NCI-H2227 (cell line): Measurements from ENCODE around the gene DNAAF3.
"Not testable (repeated sequence)": the region's sequence is repeated elsewhere in the genome, so short reads cannot be mapped to it uniquely, and the experiment has no call there.

ENCODE experiments used
- DNase-seq: peaks from one replicate; lab custom pipeline; 2025; ENCODE audit not compliant: unreplicated experiment; lab: John Stamatoyannopoulos, UW

The DNAAF3 gene

DNA sequence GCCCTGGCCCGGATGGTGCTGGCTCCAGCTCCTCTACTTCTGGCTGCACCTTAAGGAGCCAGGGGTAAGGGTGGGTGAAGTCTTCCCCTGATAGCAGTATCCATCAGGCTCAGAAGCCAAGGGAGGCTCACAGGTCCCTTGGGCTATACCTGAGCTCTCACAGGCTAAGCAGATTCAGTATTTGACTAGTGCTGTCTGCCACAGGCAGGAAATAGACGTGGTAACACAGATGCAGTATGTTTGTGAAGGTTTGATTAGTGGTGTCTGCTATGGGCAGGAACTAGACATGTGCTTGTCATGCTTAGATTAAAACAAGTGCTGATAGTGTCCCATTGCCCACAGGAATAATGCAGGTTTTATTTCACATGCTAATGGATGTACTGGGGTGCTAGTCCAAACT lies 9.7 kb upstream of the DNAAF3 start:
- DNase-seq, result peak; percentile 65

DNA sequence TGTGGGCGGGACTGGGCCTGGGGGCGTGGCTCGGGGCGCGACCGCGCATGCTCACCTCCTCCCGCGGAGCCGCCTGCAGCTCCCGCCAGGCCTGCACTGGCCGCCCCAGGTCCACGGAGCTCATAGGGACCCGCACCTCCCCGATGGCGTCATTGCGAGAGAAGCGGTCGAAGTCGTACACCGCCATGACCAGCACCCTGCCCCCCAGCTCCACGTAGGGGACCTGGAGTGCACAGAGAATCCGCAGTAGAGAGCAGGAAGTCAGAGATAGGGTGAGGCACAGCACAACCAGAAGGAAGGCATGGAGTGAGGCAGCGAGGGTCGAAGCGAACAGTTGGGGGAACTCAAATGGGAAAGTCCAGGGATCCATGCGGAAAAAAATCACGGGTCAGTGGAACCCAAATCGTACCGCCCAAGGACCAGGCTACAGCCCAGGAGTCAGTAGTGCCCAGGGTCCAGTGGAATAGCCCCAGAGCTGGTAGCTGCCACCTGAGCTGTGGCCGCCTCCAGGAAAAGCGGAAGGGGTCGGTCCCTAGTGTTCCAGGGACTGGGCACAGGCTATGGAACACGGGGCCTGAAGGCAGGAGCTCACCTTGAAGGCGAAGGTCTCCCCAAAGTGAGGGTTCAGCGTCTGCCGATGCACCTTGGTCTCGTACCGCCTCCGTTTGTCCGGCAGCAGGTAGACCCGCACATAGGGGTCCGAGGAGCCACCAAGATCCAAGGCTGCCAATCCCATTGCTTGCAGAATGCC lies 8.9 kb upstream of the DNAAF3 start:
- DNase-seq, result peak; percentile 94

DNA sequence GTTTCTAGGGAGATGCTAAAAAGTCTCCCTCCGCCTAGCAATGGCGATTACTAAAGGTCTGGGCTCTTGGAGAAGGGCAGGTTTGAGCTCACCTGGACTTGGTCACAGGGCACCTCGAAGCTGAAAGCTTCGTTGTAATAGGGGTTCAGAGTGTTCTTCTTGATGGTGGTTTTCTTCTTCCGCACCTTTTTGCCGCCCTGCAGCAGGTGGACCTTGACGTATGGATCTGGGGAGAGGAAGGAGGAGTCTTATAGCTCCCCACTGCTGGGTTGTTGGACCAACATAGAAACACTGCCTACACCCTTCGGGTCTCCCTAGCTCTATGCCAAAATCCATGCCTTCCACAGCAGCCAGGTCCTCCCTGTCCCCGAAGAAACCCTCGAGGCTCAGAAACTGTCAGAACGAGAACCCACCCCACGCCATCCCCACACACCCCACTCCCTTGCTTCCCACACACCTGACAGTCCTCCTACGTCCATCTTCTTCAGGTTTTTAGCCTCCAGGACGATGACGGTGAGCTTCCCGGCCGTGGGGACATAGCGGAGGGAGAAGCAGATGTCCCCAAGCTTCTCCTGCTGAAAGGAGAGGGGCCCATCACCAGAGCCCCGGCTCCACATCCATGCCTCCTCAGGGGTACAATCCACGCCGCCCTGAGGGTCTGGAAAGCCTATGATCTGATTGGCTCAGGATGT lies 8.2 kb upstream of the DNAAF3 start:
- no peak for DNase-seq

DNA sequence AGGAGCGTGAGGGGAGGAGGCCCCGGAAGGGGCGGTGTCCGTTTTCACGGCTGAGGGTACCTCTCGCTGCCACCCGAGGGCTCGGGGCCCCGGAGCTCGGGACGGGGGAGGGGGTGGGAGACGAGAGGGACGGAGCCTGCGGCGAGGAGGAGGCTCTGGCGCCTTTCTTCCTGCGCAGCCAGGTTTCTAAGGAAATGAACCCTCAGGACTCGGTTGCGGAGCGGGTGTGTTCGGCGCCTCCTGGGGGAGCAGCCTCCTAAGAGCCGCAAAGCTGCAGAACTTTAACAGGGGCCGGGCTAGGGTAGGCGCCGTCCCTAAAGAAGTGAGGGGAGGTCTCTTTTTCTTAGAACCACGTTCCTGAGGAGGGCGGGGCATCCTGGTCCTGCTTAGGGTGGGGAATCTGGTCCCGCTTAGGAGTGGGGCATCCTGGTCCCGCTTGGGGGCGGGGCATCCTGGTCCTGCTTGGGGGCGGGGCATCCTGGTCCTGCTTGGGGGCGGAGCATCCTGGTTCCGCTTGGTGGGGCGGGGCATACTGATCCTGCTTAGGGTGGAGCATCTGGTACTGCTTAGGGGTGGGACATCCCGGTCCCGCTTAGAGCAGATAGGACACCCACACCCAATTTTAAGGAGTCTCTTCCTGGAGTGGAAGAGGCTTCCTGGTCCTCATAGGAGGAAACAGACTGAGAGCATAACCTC lies 7.4 kb upstream of the DNAAF3 start:
- DNase-seq, result peak; percentile 97

DNA sequence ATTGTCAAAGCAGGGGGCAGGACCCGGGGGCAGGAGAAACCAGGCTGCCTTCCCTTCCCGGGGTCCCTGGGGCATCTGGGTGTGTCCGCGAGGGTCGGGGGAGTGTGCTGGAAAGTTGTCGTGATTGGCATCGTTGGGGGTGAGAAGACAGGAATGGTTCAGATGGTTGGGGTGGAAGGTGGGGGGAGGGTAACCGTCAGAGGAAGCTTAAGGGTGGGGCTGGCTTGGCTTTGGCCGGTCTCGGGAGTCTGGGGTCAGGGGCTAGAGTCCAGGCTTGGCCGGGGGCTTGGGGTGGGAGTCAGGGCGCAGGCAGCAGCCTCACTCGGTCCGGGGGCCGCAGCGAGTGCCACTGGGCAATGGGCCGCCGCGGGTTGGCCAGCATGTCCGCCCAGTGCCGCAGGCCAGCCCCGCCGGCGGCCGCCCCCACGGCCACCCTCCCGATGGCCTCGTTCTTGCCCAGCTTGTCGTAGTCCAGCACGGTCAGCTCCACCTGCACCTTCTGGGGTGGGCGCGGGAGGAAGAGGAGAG lies 6.8 kb upstream of the DNAAF3 start:
- no peak for DNase-seq

DNA sequence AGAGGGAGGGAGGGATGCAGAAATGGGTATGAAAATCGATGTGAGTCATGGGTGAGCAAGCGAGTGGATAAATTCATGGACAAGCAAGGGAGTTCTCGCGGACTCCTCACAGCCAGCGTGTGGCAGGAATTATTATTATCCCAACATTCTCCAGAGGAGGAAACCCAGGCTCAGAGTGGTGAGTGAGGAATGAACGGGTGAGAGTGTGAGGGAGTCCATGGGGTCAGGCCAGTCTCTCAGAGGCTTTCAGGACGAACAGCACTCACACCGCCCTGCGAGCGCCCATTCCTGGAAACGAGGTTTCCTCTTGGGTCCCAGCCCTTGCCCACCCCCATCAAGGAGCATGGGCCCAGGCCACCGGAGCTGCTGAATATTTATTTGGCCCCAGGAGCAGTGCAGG lies 6.3 kb upstream of the DNAAF3 start:
- DNase-seq, result peak; percentile 67

DNA sequence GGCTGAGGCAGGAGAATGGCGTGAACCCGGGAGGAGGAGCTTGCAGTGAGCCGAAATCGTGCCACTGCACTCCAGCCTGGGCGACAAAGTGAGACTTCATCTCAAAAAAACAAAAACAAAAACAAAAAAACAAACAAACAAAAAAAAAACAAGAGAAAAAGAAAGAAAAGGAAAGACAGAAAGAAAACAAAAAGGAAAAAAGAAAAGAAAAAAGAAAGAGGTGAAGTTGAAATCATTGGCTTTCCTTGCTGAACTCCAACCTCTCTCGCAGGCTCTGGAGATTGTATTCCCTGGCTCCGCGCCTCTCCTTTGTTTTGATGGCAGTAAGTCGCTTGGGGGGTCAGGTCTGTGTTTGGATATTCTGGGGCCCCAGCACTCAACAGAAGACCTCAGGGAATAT lies 5.9 kb upstream of the DNAAF3 start:
- not testable (repeated sequence) for DNase-seq

DNA sequence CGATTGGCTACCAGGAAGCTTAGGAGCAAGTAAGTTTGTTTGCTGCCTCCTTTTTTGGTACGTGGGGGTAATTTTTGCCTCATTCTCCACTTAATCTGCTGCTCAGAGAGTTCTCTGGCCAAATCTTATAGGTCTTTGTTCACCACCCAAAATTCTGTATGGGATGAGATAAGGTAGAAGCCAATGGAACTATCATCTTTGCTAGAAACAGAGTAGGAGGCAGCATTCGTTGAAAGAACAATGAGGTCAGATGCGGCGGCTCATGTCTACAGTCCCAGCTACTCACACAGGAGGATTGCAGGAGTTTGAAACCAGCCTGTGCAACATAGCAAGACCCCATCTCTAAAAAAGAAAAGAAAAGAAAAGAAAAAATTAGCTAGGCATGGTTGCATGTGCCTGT lies 5.0 kb upstream of the DNAAF3 start:
- DNase-seq, result no peak

DNA sequence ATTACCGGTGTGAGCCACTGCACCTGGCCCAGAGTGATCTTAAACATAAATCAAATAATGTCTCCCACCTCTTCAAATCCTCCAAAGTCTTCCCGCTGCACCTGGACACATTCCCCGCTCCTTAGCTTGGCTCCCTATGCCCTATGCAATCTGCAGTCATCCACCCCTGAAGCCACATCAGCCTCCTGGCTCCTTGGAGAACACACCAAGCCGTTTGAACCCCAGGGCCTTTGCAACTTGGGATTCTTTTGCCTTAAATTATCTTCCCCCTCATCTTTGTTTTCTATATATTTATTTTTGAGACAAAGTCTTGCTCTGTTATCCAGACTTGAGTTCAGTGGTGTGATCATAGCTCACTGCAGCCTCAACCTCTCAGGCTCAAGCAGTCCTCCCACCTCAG lies 2.7 kb upstream of the DNAAF3 start:
- no peak for DNase-seq

DNA sequence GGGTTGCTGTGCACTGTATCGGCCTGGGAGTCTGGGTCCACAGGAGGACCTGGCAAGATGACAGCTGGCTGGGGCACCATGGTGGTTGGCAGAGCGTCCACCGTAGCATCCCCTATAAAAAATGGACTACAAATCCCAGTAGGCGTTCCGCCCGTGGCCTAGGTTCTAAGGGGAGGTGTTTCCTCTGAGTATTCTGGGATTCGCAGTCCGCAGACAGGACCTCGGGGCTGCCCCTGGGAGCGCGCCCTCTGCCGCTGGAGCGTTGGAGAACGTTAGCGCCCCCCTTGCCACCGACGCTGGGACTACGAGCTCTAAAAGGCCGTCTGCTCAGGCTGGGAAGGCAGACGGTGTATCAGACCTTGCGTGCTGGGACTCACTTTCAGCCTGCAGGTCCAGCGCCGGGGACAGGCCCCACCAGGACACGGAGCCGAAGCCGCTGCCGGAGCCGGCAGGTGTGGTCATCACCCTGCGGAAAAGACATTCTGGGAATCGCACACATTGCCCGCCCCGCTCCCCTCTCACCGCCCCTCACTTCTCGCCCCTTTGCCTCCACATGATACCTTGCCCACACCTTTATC lies 372 bp downstream of the DNAAF3 start:
- DNase-seq, result peak; percentile 99

DNA sequence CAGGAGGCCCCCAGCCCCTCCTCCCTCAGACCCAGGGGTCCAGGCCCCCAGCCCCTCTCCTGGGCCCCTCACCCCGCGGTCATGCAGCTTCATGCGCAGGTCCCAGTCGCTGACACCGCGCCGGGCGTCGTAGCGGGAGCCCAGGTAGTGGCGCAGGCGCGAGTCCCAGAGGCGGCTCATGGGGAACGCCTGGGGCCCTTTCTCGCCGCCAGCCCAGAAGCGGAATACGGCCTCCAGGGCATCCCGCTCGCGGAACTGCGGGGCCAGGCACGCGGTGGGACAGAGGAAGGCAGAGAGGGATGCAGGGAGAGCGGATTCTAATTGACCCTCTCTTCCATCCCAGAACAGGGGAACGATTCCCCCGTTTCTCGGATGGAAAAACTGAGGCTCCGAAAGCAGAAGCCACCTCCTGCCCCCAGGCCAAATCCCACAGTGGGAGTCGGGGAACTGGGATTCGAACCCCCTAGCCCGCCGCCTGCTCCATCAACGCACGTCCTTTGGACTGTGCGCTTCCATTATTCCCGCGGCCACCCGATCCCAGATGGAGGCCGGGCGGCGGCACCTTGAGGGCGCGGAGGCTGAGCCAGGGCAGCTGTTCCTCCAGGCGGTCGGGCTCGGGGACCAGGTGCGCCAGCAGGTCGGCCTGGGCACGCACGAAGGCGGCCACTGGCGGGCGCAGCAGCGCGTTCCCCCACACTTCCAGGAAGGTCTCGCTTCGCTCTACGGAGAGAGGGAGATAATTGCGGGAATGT lies 4.7 kb downstream of the DNAAF3 start:
- DNase-seq, result no peak

DNA sequence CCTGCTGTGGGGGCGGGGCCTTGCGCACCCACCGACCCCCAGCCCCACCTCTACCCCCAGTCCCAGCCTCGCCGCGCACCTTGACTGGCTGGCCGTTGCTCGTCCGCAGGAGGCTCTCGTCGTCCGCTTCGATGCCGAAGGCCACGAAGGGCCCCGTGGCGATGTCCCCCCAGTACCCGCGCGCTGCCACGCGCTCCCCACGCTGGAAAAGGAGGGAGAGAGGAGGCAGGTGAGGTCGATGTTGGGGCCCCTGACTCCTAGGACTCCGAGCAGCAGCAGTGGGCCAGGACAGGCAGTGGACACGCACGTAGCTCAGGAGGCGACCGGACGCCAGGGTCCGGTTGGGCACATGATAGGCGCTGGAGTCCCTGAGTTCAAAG lies 5.4 kb downstream of the DNAAF3 start:
- no peak for DNase-seq

DNA sequence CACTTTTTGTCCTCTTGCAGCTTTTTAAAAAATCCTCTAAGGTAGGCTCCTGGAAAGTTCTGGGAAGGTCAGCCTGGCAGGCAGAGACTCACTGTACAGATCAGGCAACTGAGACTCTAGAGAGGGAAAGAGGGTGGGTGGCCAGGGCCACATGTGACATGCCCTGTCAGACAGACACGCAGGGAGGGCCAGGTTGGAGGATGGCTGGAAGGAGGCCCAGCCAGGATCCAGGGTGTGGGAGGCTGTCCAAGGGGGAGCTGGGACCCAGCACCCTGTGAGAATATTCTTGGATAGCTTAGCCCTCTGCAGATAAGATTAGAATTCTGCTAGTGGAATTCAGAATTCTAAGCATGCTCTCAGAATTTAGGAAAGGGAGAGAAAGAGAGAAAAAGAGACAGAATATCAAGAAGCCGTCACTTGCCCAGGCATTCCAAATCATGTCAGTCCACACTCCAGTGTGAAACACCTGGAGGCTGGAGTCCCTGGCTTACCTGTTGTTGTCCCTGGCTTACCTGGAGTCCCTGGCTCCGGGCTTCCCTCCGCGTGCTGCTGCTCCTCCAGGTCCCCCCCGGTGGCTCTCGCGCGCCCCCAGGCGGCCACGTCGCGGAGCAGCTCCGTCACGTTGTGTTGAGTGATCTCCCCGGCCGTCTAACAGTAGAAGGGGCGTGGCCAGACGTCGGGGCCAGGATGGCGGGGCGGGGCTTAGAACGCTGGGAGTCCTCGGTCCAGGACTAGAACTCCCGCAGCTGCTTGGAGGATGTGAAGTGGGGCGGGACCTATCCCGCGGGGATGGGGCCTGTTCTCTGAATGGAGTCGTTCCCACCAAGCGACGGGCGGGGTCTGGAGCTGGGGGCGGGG lies 6.1 kb downstream of the DNAAF3 start:
- peak; percentile 99 for DNase-seq

DNA sequence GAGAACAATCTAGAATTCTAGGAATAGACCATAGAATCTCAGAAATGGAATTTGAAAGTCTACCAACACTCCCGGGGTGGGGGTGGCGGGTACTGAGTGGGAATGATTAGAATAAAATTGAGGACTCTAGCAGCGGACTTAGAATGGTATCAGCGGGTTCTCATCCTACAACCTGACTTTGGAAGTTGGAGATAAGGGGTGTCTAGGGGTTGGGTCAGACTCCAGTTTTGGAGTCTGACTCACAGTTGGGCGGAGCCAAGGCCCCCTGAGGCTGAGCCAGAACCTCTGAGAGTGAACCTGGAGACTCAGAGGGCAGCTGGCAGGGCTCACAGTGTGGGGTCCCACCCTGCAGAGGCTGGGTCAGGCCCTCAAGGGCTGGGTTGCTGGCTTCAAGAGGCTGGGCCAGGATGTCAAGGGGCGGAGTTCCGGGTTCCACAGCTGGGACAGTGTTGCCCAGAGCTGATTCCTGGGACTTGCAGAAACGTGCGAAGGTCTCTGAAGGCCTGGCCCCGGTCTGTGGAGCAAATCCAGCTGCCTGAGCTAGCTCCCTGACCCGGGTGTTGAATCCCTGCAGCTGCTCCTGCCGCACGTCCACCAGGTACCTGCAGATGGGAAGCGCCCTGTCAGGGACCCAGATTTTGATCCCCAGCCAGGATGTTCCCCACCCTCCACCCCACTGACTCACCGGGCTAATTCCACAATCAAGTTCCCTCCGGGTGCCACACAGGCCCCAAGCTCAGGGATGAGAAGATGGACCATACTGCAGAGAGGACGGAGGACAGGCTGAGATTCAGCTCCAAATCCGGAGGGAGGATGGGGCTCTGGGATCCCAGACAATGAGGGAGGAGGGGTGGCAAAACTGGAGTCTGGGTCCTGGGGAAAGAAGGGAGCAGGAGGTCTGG lies 7.3 kb downstream of the DNAAF3 start:
- no peak for DNase-seq

DNA sequence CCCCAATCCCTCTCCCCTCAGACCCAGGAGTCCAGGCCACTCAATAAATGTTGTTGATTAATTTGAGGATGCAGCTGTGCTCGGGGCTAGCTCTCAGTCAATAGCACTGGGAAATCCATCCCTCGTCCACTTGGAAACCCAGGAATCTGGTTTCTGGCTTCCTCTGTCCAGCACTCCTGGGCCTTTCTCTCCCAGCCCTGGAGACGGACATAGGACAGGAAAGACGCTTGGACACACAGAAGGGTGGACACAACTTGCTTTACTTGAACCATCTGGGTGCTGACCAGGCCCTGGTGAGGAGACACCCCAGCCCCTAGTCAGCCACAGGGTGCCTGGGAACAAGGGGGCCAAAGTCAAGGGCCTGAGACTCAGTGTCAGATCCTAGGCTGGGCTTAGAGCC lies 8.0 kb downstream of the DNAAF3 start:
- DNase-seq, result no peak

DNA sequence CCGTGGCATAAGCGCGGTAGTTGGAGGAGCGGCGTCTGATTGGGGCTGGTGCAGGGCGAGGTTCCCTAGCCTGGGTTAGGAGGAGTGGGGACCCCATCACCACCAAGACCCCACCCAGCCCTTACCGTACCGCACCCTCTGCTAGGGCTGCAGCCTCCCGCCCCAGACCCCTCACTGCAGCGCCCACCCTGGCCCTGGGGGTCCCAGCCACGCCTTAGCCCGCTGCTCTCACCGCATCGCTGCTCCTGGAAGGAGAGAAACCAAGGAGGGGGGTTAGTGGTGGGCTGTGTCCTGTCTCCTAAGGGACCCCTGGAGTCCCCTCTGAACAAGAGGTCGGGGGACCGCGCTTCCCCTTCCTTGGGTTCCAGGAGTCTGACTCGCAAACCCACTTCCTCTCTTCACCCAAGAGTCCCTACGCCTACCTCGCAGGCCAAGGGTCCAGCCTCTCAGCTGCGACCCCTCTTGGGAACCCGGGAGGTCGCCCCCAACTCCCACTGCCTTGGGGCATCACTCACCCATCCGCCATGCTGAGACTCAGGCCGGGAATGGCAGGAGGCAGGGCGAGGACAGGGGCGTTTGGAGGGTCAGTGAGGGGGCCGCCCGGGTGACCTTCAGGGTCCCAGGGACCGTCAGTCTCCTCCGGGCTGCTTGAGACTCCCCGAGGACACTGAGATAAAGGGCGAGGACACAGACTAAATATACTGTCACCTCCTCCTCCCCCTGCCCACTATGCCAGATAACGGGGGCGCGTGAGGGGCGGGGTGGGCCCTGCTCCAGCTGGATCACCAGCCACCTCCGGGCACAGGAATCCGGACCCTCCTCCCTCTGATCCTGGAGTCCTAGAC lies 9.1 kb downstream of the DNAAF3 start, which contains the start of gene TNNI3:
TSS of gene TNNI3 (minus strand) at position 669 of the 845 bp plus-strand sequence. CDS start at position 526, 143 bp downstream.
- DNase-seq, result no peak

DNA sequence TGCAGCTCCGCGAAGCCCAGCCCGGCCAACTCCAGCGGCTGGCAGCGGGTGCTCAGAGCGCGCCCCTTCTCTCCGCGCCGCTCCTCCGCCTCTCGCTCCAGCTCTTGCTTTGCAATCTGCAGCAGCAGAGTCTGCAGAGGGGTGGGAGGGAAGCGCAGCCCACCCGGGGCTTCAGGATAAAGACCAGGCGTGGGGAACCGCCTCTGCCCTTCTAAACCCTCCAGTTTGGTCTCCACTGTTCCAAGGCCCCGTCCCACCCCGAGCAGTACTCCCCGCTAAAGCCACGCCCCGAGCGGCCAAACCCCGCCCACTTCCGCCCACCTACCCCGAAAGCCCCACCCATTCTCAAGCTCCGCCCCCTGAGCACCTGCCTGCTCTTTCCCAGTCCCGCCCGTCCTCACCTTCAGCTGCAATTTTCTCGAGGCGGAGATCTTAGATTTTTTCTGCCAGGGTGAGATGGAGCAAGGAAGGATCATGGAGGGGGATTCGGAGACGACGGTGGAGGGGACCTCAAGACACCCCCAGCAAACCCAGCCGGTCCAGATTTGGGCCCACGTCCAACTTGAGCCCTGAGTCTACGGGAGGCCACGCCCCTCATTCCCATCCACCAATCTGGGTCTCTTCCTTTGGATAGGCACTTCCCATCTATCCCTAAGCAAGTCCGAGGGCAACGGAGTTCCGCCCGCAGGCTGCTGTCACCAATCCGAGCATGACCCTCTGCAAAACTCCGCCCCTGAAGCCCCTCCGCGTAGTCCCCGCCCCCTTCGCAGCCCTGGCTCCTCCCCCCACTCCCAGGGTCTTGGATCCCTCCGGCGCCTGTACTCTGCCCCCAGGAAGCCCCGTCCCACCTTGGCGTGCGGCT lies 10.0 kb downstream of the DNAAF3 start:
- DNase-seq, result peak; percentile 97
